Measurements from ENCODE around the gene MXD1. TPM values are rescaled to one million over a fixed set of nuclear protein-coding genes. Genes with fewer than 3 reads are reported as not detected.

MXD1 gene
- total RNA-seq, 1 experiment from 2014 or later = 1.5 TPM

DNA sequence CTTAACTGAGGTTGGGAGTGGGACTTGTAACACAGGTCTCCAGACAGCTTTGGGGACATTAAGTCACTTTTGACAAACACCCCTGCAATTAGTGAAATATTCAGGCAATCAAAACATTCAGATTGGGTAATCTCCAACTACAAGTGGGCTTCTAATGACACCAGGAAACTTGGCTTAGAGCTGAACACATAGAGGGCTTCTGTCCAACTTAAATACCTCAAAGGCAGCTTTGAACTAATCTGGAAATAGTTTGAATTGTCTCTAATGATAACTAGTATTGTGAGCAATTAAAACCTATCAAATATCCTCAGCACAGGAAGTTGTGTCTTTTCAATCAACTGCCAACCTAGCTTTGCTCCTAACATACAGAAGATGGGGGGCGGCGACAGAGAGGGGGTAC, 51.6 kb downstream of the MXD1 start:
- ChIA-PET POLR2A (no interaction called here), CTCF (no interaction called here)
- no peaks in the 10 kb centered on the region for H3K36me3 Mint-ChIP-seq

More for the DNA sequence above, 51.6 kb downstream of the MXD1 start:
- no peak overlapping the region for H3K4me3 Mint-ChIP-seq
- ATAC-seq (no peak), DNase-seq (ENCODE audit: low spot score) (no peak)
- peaks cover 10% of the 10 kb centered on the region for H3K4me1 Mint-ChIP-seq
- TF ChIP-seq, protein P1, sequence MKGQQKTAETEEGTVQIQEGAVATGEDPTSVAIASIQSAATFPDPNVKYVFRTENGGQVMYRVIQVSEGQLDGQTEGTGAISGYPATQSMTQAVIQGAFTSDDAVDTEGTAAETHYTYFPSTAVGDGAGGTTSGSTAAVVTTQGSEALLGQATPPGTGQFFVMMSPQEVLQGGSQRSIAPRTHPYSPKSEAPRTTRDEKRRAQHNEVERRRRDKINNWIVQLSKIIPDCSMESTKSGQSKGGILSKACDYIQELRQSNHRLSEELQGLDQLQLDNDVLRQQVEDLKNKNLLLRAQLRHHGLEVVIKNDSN (CRISPR knock-in tag; IDR thresholded peaks at IDR 0.05) = no peak
- no peak for TF ChIP-seq TCF7 (CRISPR knock-in tag; IDR thresholded peaks at IDR 0.05; ENCODE audit: low read depth)
- TF ChIP-seq TP53 (CRISPR knock-in tag; IDR thresholded peaks at IDR 0.05) = no peak
- no peak for TF ChIP-seq IRF2 (CRISPR knock-in tag; IDR thresholded peaks at IDR 0.05; ENCODE audit: borderline replicate concordance, low read depth)
- no peak for TF ChIP-seq RELA (CRISPR knock-in tag; IDR thresholded peaks at IDR 0.05; ENCODE audit: borderline replicate concordance)
- TF ChIP-seq, protein P2, sequence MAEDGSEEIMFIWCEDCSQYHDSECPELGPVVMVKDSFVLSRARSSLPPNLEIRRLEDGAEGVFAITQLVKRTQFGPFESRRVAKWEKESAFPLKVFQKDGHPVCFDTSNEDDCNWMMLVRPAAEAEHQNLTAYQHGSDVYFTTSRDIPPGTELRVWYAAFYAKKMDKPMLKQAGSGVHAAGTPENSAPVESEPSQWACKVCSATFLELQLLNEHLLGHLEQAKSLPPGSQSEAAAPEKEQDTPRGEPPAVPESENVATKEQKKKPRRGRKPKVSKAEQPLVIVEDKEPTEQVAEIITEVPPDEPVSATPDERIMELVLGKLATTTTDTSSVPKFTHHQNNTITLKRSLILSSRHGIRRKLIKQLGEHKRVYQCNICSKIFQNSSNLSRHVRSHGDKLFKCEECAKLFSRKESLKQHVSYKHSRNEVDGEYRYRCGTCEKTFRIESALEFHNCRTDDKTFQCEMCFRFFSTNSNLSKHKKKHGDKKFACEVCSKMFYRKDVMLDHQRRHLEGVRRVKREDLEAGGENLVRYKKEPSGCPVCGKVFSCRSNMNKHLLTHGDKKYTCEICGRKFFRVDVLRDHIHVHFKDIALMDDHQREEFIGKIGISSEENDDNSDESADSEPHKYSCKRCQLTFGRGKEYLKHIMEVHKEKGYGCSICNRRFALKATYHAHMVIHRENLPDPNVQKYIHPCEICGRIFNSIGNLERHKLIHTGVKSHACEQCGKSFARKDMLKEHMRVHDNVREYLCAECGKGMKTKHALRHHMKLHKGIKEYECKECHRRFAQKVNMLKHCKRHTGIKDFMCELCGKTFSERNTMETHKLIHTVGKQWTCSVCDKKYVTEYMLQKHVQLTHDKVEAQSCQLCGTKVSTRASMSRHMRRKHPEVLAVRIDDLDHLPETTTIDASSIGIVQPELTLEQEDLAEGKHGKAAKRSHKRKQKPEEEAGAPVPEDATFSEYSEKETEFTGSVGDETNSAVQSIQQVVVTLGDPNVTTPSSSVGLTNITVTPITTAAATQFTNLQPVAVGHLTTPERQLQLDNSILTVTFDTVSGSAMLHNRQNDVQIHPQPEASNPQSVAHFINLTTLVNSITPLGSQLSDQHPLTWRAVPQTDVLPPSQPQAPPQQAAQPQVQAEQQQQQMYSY (CRISPR knock-in tag; IDR thresholded peaks at IDR 0.05) = no peak
- no peak for TF ChIP-seq KAT7 (CRISPR knock-in tag; IDR thresholded peaks at IDR 0.05; ENCODE audit: borderline replicate concordance)
- TF ChIP-seq SMAD3 (CRISPR knock-in tag; IDR thresholded peaks at IDR 0.05; ENCODE audit: borderline replicate concordance) = no peak
- no peak for TF ChIP-seq GTF2I (CRISPR knock-in tag; conservative IDR thresholded peaks at IDR 0.05)
- TF ChIP-seq, protein P3, sequence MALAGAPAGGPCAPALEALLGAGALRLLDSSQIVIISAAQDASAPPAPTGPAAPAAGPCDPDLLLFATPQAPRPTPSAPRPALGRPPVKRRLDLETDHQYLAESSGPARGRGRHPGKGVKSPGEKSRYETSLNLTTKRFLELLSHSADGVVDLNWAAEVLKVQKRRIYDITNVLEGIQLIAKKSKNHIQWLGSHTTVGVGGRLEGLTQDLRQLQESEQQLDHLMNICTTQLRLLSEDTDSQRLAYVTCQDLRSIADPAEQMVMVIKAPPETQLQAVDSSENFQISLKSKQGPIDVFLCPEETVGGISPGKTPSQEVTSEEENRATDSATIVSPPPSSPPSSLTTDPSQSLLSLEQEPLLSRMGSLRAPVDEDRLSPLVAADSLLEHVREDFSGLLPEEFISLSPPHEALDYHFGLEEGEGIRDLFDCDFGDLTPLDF (CRISPR knock-in tag; IDR thresholded peaks at IDR 0.05) = no peak
- TF ChIP-seq, protein P4, sequence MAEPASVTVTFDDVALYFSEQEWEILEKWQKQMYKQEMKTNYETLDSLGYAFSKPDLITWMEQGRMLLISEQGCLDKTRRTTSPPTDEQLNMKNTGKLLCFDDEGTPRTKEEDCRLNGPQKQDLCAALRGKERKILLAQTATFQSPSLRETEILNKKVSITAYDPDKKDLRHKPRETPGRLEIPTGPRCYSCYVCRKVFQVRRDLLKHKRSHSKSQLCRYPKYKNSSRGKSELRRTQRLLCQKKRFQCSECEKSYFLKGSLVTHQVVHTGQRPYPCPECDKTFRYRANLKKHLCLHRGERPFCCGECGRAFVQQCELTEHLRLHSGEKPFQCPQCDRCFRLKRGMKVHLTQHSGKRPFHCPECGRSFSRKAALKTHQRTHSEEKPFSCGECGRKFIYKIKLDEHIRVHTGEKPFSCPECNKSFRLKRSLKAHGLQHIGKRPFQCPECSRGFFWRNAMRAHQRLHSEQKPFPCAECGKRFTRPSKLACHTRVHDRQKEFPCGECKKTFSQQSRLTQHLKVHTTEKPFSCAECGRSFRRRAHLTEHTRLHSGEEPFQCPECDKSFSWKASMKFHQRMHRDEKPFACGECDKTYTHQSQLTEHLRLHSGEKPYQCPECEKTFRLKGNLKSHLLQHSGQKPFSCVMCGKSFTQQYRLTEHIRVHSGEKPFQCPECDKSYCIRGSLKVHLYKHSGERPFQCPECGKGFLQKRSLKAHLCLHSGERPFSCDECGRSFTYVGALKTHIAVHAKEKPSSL (CRISPR knock-in tag; conservative IDR thresholded peaks at IDR 0.05) = no peak
- no peak for TF ChIP-seq NR2C2 (CRISPR knock-in tag; IDR thresholded peaks at IDR 0.05)
- no peak for TF ChIP-seq CBFB (CRISPR knock-in tag; IDR thresholded peaks at IDR 0.05; ENCODE audit: low read depth)
- no peak for TF ChIP-seq SP1 (CRISPR knock-in tag; conservative IDR thresholded peaks at IDR 0.05)
- TF ChIP-seq, protein P5, sequence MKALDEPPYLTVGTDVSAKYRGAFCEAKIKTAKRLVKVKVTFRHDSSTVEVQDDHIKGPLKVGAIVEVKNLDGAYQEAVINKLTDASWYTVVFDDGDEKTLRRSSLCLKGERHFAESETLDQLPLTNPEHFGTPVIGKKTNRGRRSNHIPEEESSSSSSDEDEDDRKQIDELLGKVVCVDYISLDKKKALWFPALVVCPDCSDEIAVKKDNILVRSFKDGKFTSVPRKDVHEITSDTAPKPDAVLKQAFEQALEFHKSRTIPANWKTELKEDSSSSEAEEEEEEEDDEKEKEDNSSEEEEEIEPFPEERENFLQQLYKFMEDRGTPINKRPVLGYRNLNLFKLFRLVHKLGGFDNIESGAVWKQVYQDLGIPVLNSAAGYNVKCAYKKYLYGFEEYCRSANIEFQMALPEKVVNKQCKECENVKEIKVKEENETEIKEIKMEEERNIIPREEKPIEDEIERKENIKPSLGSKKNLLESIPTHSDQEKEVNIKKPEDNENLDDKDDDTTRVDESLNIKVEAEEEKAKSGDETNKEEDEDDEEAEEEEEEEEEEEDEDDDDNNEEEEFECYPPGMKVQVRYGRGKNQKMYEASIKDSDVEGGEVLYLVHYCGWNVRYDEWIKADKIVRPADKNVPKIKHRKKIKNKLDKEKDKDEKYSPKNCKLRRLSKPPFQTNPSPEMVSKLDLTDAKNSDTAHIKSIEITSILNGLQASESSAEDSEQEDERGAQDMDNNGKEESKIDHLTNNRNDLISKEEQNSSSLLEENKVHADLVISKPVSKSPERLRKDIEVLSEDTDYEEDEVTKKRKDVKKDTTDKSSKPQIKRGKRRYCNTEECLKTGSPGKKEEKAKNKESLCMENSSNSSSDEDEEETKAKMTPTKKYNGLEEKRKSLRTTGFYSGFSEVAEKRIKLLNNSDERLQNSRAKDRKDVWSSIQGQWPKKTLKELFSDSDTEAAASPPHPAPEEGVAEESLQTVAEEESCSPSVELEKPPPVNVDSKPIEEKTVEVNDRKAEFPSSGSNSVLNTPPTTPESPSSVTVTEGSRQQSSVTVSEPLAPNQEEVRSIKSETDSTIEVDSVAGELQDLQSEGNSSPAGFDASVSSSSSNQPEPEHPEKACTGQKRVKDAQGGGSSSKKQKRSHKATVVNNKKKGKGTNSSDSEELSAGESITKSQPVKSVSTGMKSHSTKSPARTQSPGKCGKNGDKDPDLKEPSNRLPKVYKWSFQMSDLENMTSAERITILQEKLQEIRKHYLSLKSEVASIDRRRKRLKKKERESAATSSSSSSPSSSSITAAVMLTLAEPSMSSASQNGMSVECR (CRISPR knock-in tag; IDR thresholded peaks at IDR 0.05; ENCODE audit: borderline replicate concordance) = no peak
- no peak for TF ChIP-seq EMX1 (CRISPR knock-in tag; IDR thresholded peaks at IDR 0.05)
- H3K27ac Mint-ChIP-seq = no peak overlapping the region
- H3K27me3 Mint-ChIP-seq (ENCODE audit: low read depth) = no peaks in the 10 kb centered on the region; the same call in none of the 2 replicates
- no peaks in the 10 kb centered on the region for H3K9me3 Mint-ChIP-seq

Data from WTC11 (cell line).